ENCODE results near the gene LRP5. TPM values are rescaled to one million over a fixed set of nuclear protein-coding genes. Genes with fewer than 3 reads are reported as not detected.
"Not testable (repeated sequence)": the region's sequence is repeated elsewhere in the genome, so short reads cannot be mapped to it uniquely, and the experiment has no call there.

The LRP5 gene
- total RNA-seq, 2 experiments from 2014 or later, result 32.2 to 32.7 TPM

GRCh38 chr11:68457216-68457897, 145.0 kb downstream of the LRP5 start:
- DNase-seq, result no peak
- Mint-ChIP-seq H3K27me3 (peaks cover 1% of the 10 kb centered on the region), H3K36me3 (ENCODE audit: low read depth) (peaks cover 4% of the 10 kb centered on the region), H3K4me1 (peaks cover 3% of the 10 kb centered on the region), H3K9me3 (no peaks in the 10 kb centered on the region), H3K4me3 (no peak overlapping the region), H3K27ac (no peak overlapping the region)
- ChIA-PET POLR2A (no interaction called here), CTCF (interaction anchor here (0.6 to 0.9 kb wide), 2 partner anchors 11 to 212 kb away, joined by 3 to 4 read pairs; no protein-coding TSS in a partner anchor)

- H3K27me3 Mint-ChIP-seq, result peaks cover 1% of the 10 kb centered on the region
- H3K9me3 Mint-ChIP-seq, result no peaks in the 10 kb centered on the region
- no peak overlapping the region for H3K4me3 Mint-ChIP-seq
- peaks cover 9% of the 10 kb centered on the region for H3K4me1 Mint-ChIP-seq
- ChIA-PET POLR2A (no interaction called here), CTCF (interaction anchor here (0.7 kb wide), 1 partner anchor 83 kb away, joined by 3 read pairs; no protein-coding TSS in a partner anchor)
- H3K36me3 Mint-ChIP-seq (ENCODE audit: low read depth), result peaks cover 8% of the 10 kb centered on the region
- no peak for DNase-seq
- no peak overlapping the region for H3K27ac Mint-ChIP-seq
These were observed 145.5 kb downstream of the LRP5 start for GRCh38 chr11:68457898-68458249.

- H3K27ac Mint-ChIP-seq; H3K4me3 Mint-ChIP-seq; POLR2A ChIA-PET; H3K36me3 Mint-ChIP-seq (ENCODE audit: low read depth); H3K27me3 Mint-ChIP-seq; H3K9me3 Mint-ChIP-seq; DNase-seq: not testable (repeated sequence)
- CTCF ChIA-PET, result interaction anchor here (0.6 to 1.3 kb wide), 4 partner anchors 83 to 385 kb away, joined by 3 to 4 read pairs (median 4); no protein-coding TSS in a partner anchor
- peaks cover 10% of the 10 kb centered on the region for H3K4me1 Mint-ChIP-seq
These were observed 145.9 kb downstream of the LRP5 start for GRCh38 chr11:68458340-68458739.

GRCh38 chr11:68459886-68460740, 147.7 kb downstream of the LRP5 start:
- H3K4me3 Mint-ChIP-seq, result peak overlapping the region; percentile 84
- peaks cover 1% of the 10 kb centered on the region for H3K27me3 Mint-ChIP-seq
- peak; percentile 96 for DNase-seq
- H3K4me1 Mint-ChIP-seq, result peaks cover 25% of the 10 kb centered on the region
- peak overlapping the region; percentile 96 for H3K27ac Mint-ChIP-seq
- H3K9me3 Mint-ChIP-seq, result no peaks in the 10 kb centered on the region
- ChIA-PET POLR2A (interaction anchor here (0.7 kb wide), 1 partner anchor 385 kb away, joined by 4 read pairs; no protein-coding TSS in a partner anchor), CTCF (interaction anchor here (0.6 to 1.3 kb wide), 7 partner anchors 10 to 383 kb away, joined by 3 to 6 read pairs (median 3); no protein-coding TSS in a partner anchor)
- H3K36me3 Mint-ChIP-seq (ENCODE audit: low read depth), result peaks cover 17% of the 10 kb centered on the region

GRCh38 chr11:68460741-68461574, 148.6 kb downstream of the LRP5 start, which contains the start of gene PPP6R3:
Gene PPP6R3, plus strand, starts transcription at chr11:68460752. Its CDS starts 76,913 bp downstream, at chr11:68537665.
- Mint-ChIP-seq H3K27ac (peak within 1 kb of the TSS; percentile 96), H3K27me3 (peaks cover under 1% of the 10 kb centered on the region), H3K9me3 (no peaks in the 10 kb centered on the region), H3K4me1 (peaks cover 34% of the 10 kb centered on the region), H3K4me3 (peak within 1 kb of the TSS; percentile 98), H3K36me3 (ENCODE audit: low read depth) (peaks cover 22% of the 10 kb centered on the region)
- POLR2A ChIA-PET, result interaction anchor here (0.7 kb wide), 1 partner anchor 384 kb away, joined by 4 read pairs; no protein-coding TSS in a partner anchor
- DNase-seq, result no peak
- CTCF ChIA-PET, result interaction anchor here (0.6 to 1.0 kb wide), 6 partner anchors 10 to 294 kb away, joined by 3 to 6 read pairs (median 3); no protein-coding TSS in a partner anchor

- POLR2A ChIA-PET, result no interaction called here
- peaks cover 24% of the 10 kb centered on the region for H3K36me3 Mint-ChIP-seq (ENCODE audit: low read depth)
- DNase-seq, result no peak
- H3K27ac Mint-ChIP-seq, result peak overlapping the region; percentile 91
- H3K4me3 Mint-ChIP-seq, result peak overlapping the region; percentile 98
- no peaks in the 10 kb centered on the region for H3K9me3 Mint-ChIP-seq
- no peaks in the 10 kb centered on the region for H3K27me3 Mint-ChIP-seq
- CTCF ChIA-PET, result no interaction called here
- H3K4me1 Mint-ChIP-seq, result peaks cover 36% of the 10 kb centered on the region
These were observed 149.2 kb downstream of the LRP5 start for GRCh38 chr11:68461575-68461917.

- CTCF ChIA-PET, result interaction anchor here (1.6 kb wide), 1 partner anchor 20 kb away, joined by 3 read pairs; no protein-coding TSS in a partner anchor
- DNase-seq, result no peak
- H3K27me3 Mint-ChIP-seq, result no peaks in the 10 kb centered on the region
- peaks cover 32% of the 10 kb centered on the region for H3K36me3 Mint-ChIP-seq (ENCODE audit: low read depth)
- no peaks in the 10 kb centered on the region for H3K9me3 Mint-ChIP-seq
- POLR2A ChIA-PET, result no interaction called here
- no peak overlapping the region for H3K27ac Mint-ChIP-seq
- H3K4me3 Mint-ChIP-seq, result peak overlapping the region; percentile 30
- H3K4me1 Mint-ChIP-seq, result peaks cover 52% of the 10 kb centered on the region
These were observed 151.3 kb downstream of the LRP5 start for GRCh38 chr11:68463714-68464113.

- Mint-ChIP-seq H3K36me3 (ENCODE audit: low read depth) (peaks cover 51% of the 10 kb centered on the region), H3K27me3 (no peaks in the 10 kb centered on the region), H3K4me1 (peaks cover 85% of the 10 kb centered on the region), H3K4me3 (no peak overlapping the region), H3K9me3 (no peaks in the 10 kb centered on the region), H3K27ac (no peak overlapping the region)
- CTCF ChIA-PET, result interaction anchor here (1.1 to 1.3 kb wide), 2 partner anchors 11 to 16 kb away, joined by 3 to 4 read pairs; no protein-coding TSS in a partner anchor
- DNase-seq, result no peak
- POLR2A ChIA-PET, result no interaction called here
These were observed 154.9 kb downstream of the LRP5 start for GRCh38 chr11:68467201-68467834.

- POLR2A ChIA-PET, result no interaction called here
- Mint-ChIP-seq H3K4me3 (peak overlapping the region; percentile 1), H3K9me3 (no peaks in the 10 kb centered on the region), H3K27ac (peak overlapping the region; percentile 47), H3K36me3 (ENCODE audit: low read depth) (peaks cover 55% of the 10 kb centered on the region), H3K27me3 (no peaks in the 10 kb centered on the region), H3K4me1 (peaks cover 88% of the 10 kb centered on the region)
- CTCF ChIA-PET, result interaction anchor here (1.1 to 1.3 kb wide), 2 partner anchors 12 to 15 kb away, joined by 3 to 4 read pairs; no protein-coding TSS in a partner anchor
- DNase-seq, result peak; percentile 41
These were observed 155.9 kb downstream of the LRP5 start for GRCh38 chr11:68468217-68468828.

GRCh38 chr11:68469122-68469521, 156.7 kb downstream of the LRP5 start:
- POLR2A ChIA-PET, result no interaction called here
- CTCF ChIA-PET, result no interaction called here
- no peaks in the 10 kb centered on the region for H3K9me3 Mint-ChIP-seq
- no peak for DNase-seq
- no peak overlapping the region for H3K27ac Mint-ChIP-seq
- peaks cover 56% of the 10 kb centered on the region for H3K36me3 Mint-ChIP-seq (ENCODE audit: low read depth)
- H3K27me3 Mint-ChIP-seq, result no peaks in the 10 kb centered on the region
- peaks cover 86% of the 10 kb centered on the region for H3K4me1 Mint-ChIP-seq
- no peak overlapping the region for H3K4me3 Mint-ChIP-seq

- peak overlapping the region; percentile 55 for H3K27ac Mint-ChIP-seq
- H3K4me1 Mint-ChIP-seq, result peaks cover 84% of the 10 kb centered on the region
- CTCF ChIA-PET, result no interaction called here
These were observed 157.3 kb downstream of the LRP5 start for GRCh38 chr11:68469642-68470041.

More at GRCh38 chr11:68469642-68470041, 157.3 kb downstream of the LRP5 start:
- no peak for DNase-seq
- Mint-ChIP-seq H3K27me3 (no peaks in the 10 kb centered on the region), H3K36me3 (ENCODE audit: low read depth) (peaks cover 56% of the 10 kb centered on the region), H3K4me3 (no peak overlapping the region), H3K9me3 (peaks cover 3% of the 10 kb centered on the region)
- POLR2A ChIA-PET, result no interaction called here

Data from activated CD4-positive, alpha-beta T cell treated with anti-CD3 and anti-CD28 coated beads, Interleukin-2, amount 10 ng/mL, durations not matched to agents 7 days and 5 days (primary cell).